GM18498 (cell line): ENCODE results near the gene MARCKSL1.
"Not testable (repeated sequence)": the region's sequence is repeated elsewhere in the genome, so short reads cannot be mapped to it uniquely, and the experiment has no call there.

Experiments
- ATAC-seq: cut with Tn5 transposase; IDR thresholded peaks from one replicate; pipeline ENCODE4 v1.9.1; 2021; ENCODE audit warnings: mild to moderate bottlenecking, moderate library complexity; ENCODE audit not compliant: unreplicated experiment

MARCKSL1 gene

DNA sequence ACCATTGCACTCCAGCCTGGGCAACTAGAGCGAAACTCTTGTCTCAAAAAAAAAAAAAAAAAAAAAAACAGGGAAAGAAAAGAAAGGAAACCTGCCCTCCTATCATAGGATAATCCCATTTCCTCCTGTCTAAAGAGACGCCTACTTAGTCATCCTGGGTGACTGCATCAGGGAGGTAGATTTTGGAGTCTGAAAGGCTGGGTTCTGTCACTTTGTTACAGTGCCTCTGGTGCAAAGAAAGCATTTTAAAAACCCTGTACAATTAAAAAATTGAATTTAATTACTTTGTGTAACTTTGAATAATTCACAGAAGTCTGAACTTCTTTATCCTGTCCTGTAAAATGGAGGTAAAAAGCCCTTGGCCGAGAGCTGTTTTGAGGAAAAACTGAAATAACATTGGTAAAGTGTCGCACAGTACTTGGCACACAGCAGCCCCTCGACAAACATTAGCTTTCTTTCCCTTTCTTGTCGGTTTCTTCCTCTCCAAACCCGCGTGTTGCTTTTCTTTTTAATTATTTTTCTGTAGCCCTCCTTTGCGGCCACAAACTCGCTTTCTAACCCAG, 44.8 kb downstream of the MARCKSL1 start:
- no peak for ATAC-seq

DNA sequence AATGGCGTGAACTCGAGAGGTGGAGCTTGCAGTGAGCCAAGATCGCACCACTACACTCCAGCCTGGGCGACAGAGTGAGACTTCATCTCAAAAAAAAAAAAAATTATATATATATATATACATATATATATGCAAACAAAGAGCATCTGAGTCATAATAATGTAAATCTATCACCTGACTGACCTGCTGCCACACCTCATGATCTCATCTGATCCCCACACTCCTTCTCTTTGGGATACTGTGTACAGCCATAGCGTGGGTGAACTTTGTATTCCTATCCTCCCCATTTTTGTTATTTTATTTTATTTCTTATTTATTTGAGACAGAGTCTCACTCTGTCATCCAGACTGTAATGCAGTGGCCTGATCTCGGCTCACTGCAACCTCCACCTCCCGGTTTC, 46.8 kb downstream of the MARCKSL1 start:
- ATAC-seq: no peak

DNA sequence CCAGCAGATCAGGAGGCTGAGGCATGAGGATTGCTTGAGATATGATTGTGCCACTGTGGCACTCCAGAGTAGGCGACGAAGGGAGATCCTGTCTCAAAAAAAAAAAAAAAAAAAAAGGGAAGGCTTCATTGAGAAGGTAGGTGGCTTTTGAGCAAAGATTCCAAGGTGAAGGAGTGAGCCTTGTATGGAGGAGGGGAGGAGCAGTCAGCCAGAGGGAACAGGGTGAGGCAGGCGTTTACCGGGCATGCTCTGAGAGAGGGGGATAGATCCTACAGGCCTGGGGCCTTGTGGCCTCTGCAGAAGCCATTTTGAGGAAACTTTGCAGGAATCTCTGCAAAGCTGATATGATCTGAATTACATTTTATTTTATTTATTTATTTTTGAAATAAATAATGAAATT, 49.3 kb downstream of the MARCKSL1 start:
- ATAC-seq: no peak

DNA sequence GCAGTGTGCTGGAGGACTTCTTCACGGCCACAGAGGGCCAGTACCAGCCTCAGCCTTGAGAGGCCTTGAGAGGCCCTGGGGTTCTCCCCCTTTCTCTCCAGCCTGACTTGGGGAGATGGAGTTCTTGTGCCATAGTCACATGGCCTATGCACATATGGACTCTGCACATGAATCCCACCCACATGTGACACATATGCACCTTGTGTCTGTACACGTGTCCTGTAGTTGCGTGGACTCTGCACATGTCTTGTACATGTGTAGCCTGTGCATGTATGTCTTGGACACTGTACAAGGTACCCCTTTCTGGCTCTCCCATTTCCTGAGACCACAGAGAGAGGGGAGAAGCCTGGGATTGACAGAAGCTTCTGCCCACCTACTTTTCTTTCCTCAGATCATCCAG, 50.4 kb downstream of the MARCKSL1 start:
- no peak for ATAC-seq

DNA sequence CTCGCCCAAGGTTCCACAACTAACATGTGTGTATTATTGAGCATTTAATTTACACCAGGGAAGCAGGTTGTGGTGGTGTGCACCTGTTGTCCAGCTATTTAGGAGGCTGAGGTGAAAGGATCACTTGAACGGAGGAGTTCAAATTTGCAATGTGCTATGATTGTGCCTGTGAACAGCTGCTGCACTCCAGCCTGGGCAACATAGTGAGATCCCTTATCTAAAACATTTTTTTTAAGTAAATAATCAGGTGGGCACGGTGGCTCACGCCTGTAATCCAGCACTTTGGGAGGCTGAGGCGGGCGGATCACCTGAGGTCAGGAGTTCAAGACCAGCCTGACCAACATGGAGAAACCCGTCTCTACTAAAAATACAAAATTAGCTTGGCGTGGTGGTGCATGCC, 51.3 kb downstream of the MARCKSL1 start:
- ATAC-seq: not testable (repeated sequence)
